GM12875 (cell line): Measurements from ENCODE around the gene ATP6V1G2.
"Not testable (repeated sequence)": the region's sequence is repeated elsewhere in the genome, so short reads cannot be mapped to it uniquely, and the experiment has no call there.

Experiments
- H3K4me3 ChIP-seq: one replicate; pipeline ENCODE4 v1.5.1; 2011; ENCODE audit warnings: low read depth, low read length, control low read depth
- CTCF ChIP-seq: IDR thresholded peaks from 2 replicates; pipeline ENCODE4 v1.5.1; 2011; ENCODE audit warnings: low read depth, mild to moderate bottlenecking, control low read depth, inconsistent platforms, low read length, moderate library complexity, borderline replicate concordance; ENCODE audit not compliant: insufficient read depth

Gene ATP6V1G2

GRCh38 chr6:31528307-31528777 lies 18.1 kb downstream of the ATP6V1G2 start:
- no peak for TF ChIP-seq CTCF
- no peak overlapping the region for H3K4me3 ChIP-seq

GRCh38 chr6:31525932-31526591 lies 20.3 kb downstream of the ATP6V1G2 start:
- H3K4me3 ChIP-seq: no peak overlapping the region
- no peak for TF ChIP-seq CTCF

- H3K4me3 ChIP-seq: no peak overlapping the region
- TF ChIP-seq CTCF: no peak
Measured at GRCh38 chr6:31525553-31525931, 20.9 kb downstream of the ATP6V1G2 start.

GRCh38 chr6:31521835-31522234 lies 24.6 kb downstream of the ATP6V1G2 start:
- no peak overlapping the region for H3K4me3 ChIP-seq
- no peak for TF ChIP-seq CTCF

- no peak overlapping the region for H3K4me3 ChIP-seq
- TF ChIP-seq CTCF: no peak
Measured at GRCh38 chr6:31513456-31514165, 32.8 kb downstream of the ATP6V1G2 start.

- H3K4me3 ChIP-seq: no peak overlapping the region
- no peak for TF ChIP-seq CTCF
Measured at GRCh38 chr6:31510007-31510406, 36.4 kb downstream of the ATP6V1G2 start.

- not testable (repeated sequence) for H3K4me3 ChIP-seq
Measured at GRCh38 chr6:31509036-31509435, 37.4 kb downstream of the ATP6V1G2 start.
